HUES64 (cell line): ENCODE data around the gene TENM4.

ENCODE experiments used
- H3K27ac ChIP-seq: 2 replicates; pipeline ENCODE4 v1.7.0; 2013; ENCODE audit warnings: low read depth, low read length, inconsistent platforms
- H3K27me3 ChIP-seq: 2 replicates; pipeline ENCODE4 v1.6.1; 2013; ENCODE audit warnings: mild to moderate bottlenecking, low read length; ENCODE audit not compliant: insufficient read depth
- H3K36me3 ChIP-seq: 2 replicates; pipeline ENCODE4 v1.6.1; 2013; ENCODE audit warnings: mild to moderate bottlenecking, low read length; ENCODE audit not compliant: insufficient read depth
- H3K4me1 ChIP-seq: 2 replicates; pipeline ENCODE4 v1.6.1; 2013; ENCODE audit warnings: mild to moderate bottlenecking, low read length, moderate library complexity; ENCODE audit not compliant: insufficient read depth
- H3K4me3 ChIP-seq: 2 replicates; pipeline ENCODE4 v1.5.1; 2013; ENCODE audit warnings: mild to moderate bottlenecking, low read length, moderate library complexity
- H3K9ac ChIP-seq: 2 replicates; pipeline ENCODE4 v1.6.1; 2013; ENCODE audit warnings: mild to moderate bottlenecking, low read depth, low read length
- H3K9me3 ChIP-seq: 2 replicates; pipeline ENCODE4 v1.6.1; 2013; ENCODE audit warnings: low read depth, low read length; ENCODE audit not compliant: insufficient read depth
- WGBS: fragments of 150-250, 120-280 bp; methylation state at CpG from one replicate; pipeline ENCODE4 v1.1.7; 2013; ENCODE audit warnings: missing lambda C conversion rate; 5-methylcytosine and 5-hydroxymethylcytosine counted together

The TENM4 gene

GRCh38 chr11:79344753-79345294, 96.0 kb downstream of the TENM4 start:
- H3K27me3 ChIP-seq = no peaks in the 10 kb centered on the region
- no peaks in the 10 kb centered on the region for H3K9me3 ChIP-seq
- no peak overlapping the region for H3K27ac ChIP-seq
- H3K4me3 ChIP-seq = no peak overlapping the region
- no peaks in the 10 kb centered on the region for H3K36me3 ChIP-seq
- peaks cover 12% of the 10 kb centered on the region; the same call in 1 of the 2 replicates for H3K4me1 ChIP-seq
- H3K9ac ChIP-seq = no peak overlapping the region
- WGBS = 90% methylated on average over 2 of the region's 3 CpGs

- H3K27ac ChIP-seq = no peak overlapping the region
These were observed 98.1 kb downstream of the TENM4 start for GRCh38 chr11:79342686-79343085.

GRCh38 chr11:79342236-79342635, 98.6 kb downstream of the TENM4 start:
- no peaks in the 10 kb centered on the region for H3K36me3 ChIP-seq
- peaks cover 12% of the 10 kb centered on the region; the same call in 1 of the 2 replicates for H3K4me1 ChIP-seq
- 94% methylated on average over 8 of the region's 8 CpGs for WGBS
- no peaks in the 10 kb centered on the region for H3K27me3 ChIP-seq
- no peaks in the 10 kb centered on the region for H3K9me3 ChIP-seq
- H3K9ac ChIP-seq = no peak overlapping the region
- H3K27ac ChIP-seq = no peak overlapping the region
- H3K4me3 ChIP-seq = no peak overlapping the region

More at GRCh38 chr11:79342686-79343085, 98.1 kb downstream of the TENM4 start:
- no peaks in the 10 kb centered on the region for H3K9me3 ChIP-seq
- peaks cover 12% of the 10 kb centered on the region; the same call in 1 of the 2 replicates for H3K4me1 ChIP-seq
- H3K36me3 ChIP-seq = no peaks in the 10 kb centered on the region
- no peak overlapping the region for H3K9ac ChIP-seq
- no peak overlapping the region for H3K4me3 ChIP-seq
- WGBS = 92% methylated on average over 6 of the region's 6 CpGs
- no peaks in the 10 kb centered on the region for H3K27me3 ChIP-seq

GRCh38 chr11:79340535-79340934, 100.3 kb downstream of the TENM4 start:
- Histone ChIP-seq H3K9me3 (no peaks in the 10 kb centered on the region), H3K27me3 (no peaks in the 10 kb centered on the region), H3K36me3 (no peaks in the 10 kb centered on the region), H3K27ac (no peak overlapping the region), H3K4me1 (peaks cover 12% of the 10 kb centered on the region; the same call in 1 of the 2 replicates), H3K9ac (no peak overlapping the region), H3K4me3 (no peak overlapping the region)
- WGBS = 88% methylated on average over 3 of the region's 3 CpGs

- Histone ChIP-seq H3K27me3 (no peaks in the 10 kb centered on the region), H3K4me1 (no peaks in the 10 kb centered on the region), H3K9ac (no peak overlapping the region), H3K36me3 (no peaks in the 10 kb centered on the region), H3K4me3 (no peak overlapping the region), H3K9me3 (no peaks in the 10 kb centered on the region), H3K27ac (no peak overlapping the region)
- 75% methylated on average over 6 of the region's 6 CpGs for WGBS
These were observed 103.9 kb downstream of the TENM4 start for GRCh38 chr11:79336797-79337517.

- no peak overlapping the region for H3K4me3 ChIP-seq
- H3K9ac ChIP-seq = no peak overlapping the region
- H3K27ac ChIP-seq = no peak overlapping the region
- WGBS = 69% methylated on average over 3 of the region's 3 CpGs
- peaks cover 10% of the 10 kb centered on the region for H3K4me1 ChIP-seq
- no peaks in the 10 kb centered on the region for H3K9me3 ChIP-seq
- no peaks in the 10 kb centered on the region for H3K36me3 ChIP-seq
- H3K27me3 ChIP-seq = no peaks in the 10 kb centered on the region
These were observed 105.1 kb downstream of the TENM4 start for GRCh38 chr11:79335681-79336080.

- WGBS = 80% methylated on average over 2 of the region's 2 CpGs
- Histone ChIP-seq H3K4me1 (peaks cover 10% of the 10 kb centered on the region), H3K9ac (no peak overlapping the region), H3K4me3 (no peak overlapping the region), H3K27me3 (no peaks in the 10 kb centered on the region), H3K27ac (no peak overlapping the region), H3K9me3 (no peaks in the 10 kb centered on the region), H3K36me3 (no peaks in the 10 kb centered on the region)
These were observed 107.5 kb downstream of the TENM4 start for GRCh38 chr11:79333355-79333754.

- no peak overlapping the region for H3K27ac ChIP-seq
- H3K27me3 ChIP-seq = no peaks in the 10 kb centered on the region
- H3K4me3 ChIP-seq = no peak overlapping the region
- 87% methylated on average over 2 of the region's 2 CpGs for whole genome bisulfite sequencing
- H3K9ac ChIP-seq = no peak overlapping the region
- peaks cover 10% of the 10 kb centered on the region for H3K4me1 ChIP-seq
- H3K9me3 ChIP-seq = no peaks in the 10 kb centered on the region
- no peaks in the 10 kb centered on the region for H3K36me3 ChIP-seq
These were observed 108.8 kb downstream of the TENM4 start for GRCh38 chr11:79332017-79332416.

- Histone ChIP-seq H3K36me3 (no peaks in the 10 kb centered on the region), H3K9ac (no peak overlapping the region), H3K27me3 (no peaks in the 10 kb centered on the region), H3K9me3 (no peaks in the 10 kb centered on the region), H3K4me1 (peaks cover 10% of the 10 kb centered on the region), H3K4me3 (no peak overlapping the region), H3K27ac (no peak overlapping the region)
- 50% methylated on average over 4 of the region's 5 CpGs for WGBS
These were observed 109.5 kb downstream of the TENM4 start for GRCh38 chr11:79331203-79331901.

- H3K27me3 ChIP-seq = no peaks in the 10 kb centered on the region
- H3K36me3 ChIP-seq = no peaks in the 10 kb centered on the region
- no peak overlapping the region for H3K27ac ChIP-seq
- no peak overlapping the region for H3K9ac ChIP-seq
- 78% methylated on average over 8 of the region's 8 CpGs for WGBS
- no peak overlapping the region for H3K4me3 ChIP-seq
- H3K9me3 ChIP-seq = no peaks in the 10 kb centered on the region
- peaks cover 10% of the 10 kb centered on the region for H3K4me1 ChIP-seq
These were observed 110.2 kb downstream of the TENM4 start for GRCh38 chr11:79330651-79331050.

- Histone ChIP-seq H3K27me3 (no peaks in the 10 kb centered on the region), H3K36me3 (no peaks in the 10 kb centered on the region), H3K9me3 (no peaks in the 10 kb centered on the region), H3K9ac (no peak overlapping the region), H3K27ac (no peak overlapping the region), H3K4me3 (no peak overlapping the region), H3K4me1 (peaks cover 10% of the 10 kb centered on the region)
- WGBS = 63% methylated on average over 6 of the region's 6 CpGs
These were observed 111.3 kb downstream of the TENM4 start for GRCh38 chr11:79329561-79329960.
